Endodermal cell (in vitro differentiated cells): ENCODE results near the gene SLIT3. TPM values are rescaled to one million over a fixed set of nuclear protein-coding genes. Genes with fewer than 3 reads are reported as not detected.

Source experiments
- DNase-seq: peaks from one replicate; pipeline ENCODE4 v3.0.0-alpha.2; 2017
- H3K27ac ChIP-seq: 2 replicates; pipeline ENCODE4 v1.5.1; 2013; ENCODE audit warnings: mild to moderate bottlenecking, low read depth, low read length, moderate library complexity
- H3K27me3 ChIP-seq: 2 replicates; pipeline ENCODE4 v1.6.1; 2013; ENCODE audit warnings: mild to moderate bottlenecking, low read length, moderate library complexity; ENCODE audit not compliant: insufficient read depth, control insufficient read depth, poor library complexity, severe bottlenecking
- H3K36me3 ChIP-seq: 2 replicates; pipeline ENCODE4 v1.7.0; 2013; ENCODE audit warnings: mild to moderate bottlenecking, low read length, moderate library complexity; ENCODE audit not compliant: control insufficient read depth, insufficient read depth
- H3K4me1 ChIP-seq: one replicate; pipeline ENCODE4 v1.7.0; 2013; ENCODE audit warnings: low read length; ENCODE audit not compliant: control insufficient read depth, insufficient read depth
- H3K4me3 ChIP-seq: 2 replicates; pipeline ENCODE4 v1.5.1; 2013; ENCODE audit warnings: mild to moderate bottlenecking, low read length, moderate library complexity
- H3K9ac ChIP-seq: 2 replicates; pipeline ENCODE4 v1.6.1; 2013; ENCODE audit warnings: mild to moderate bottlenecking, low read length, moderate library complexity; ENCODE audit not compliant: poor library complexity, severe bottlenecking; ENCODE audit errors: extremely low read depth
- H3K9me3 ChIP-seq: 2 replicates; pipeline ENCODE4 v1.6.1; 2013; ENCODE audit warnings: mild to moderate bottlenecking, low read length, moderate library complexity; ENCODE audit not compliant: control insufficient read depth
- H3K27ac Mint-ChIP-seq: 2 replicates; pipeline ENCODE4 v1.8.0; 2020; ENCODE audit warnings: mixed read lengths
- H3K27me3 Mint-ChIP-seq: 2 replicates; pipeline ENCODE4 v1.8.0; 2021; ENCODE audit warnings: mild to moderate bottlenecking, mixed read lengths; ENCODE audit not compliant: insufficient read depth
- H3K36me3 Mint-ChIP-seq: 2 replicates; pipeline ENCODE4 v1.8.0; 2020; ENCODE audit warnings: low read depth, mixed read lengths
- H3K4me1 Mint-ChIP-seq: 2 replicates; pipeline ENCODE4 v1.8.0; 2020; ENCODE audit warnings: mixed read lengths
- H3K4me3 Mint-ChIP-seq: 2 replicates; pipeline ENCODE4 v1.8.0; 2020; ENCODE audit warnings: mild to moderate bottlenecking, moderate library complexity, mixed read lengths
- H3K9me3 Mint-ChIP-seq: 2 replicates; pipeline ENCODE4 v1.8.0; 2020; ENCODE audit warnings: mild to moderate bottlenecking, mixed read lengths
- CTCF ChIP-seq: fragments of 200-600 bp; sonication (generic); conservative IDR thresholded peaks from 2 replicates; pipeline ENCODE4 v1.5.0; 2021; ENCODE audit warnings: antibody characterized with exemption, mild to moderate bottlenecking
- WGBS, 2 experiments: methylation state at CpG; one replicate each; pipeline versions ENCODE4 v1.1.5 to v1.1.7; 2013; ENCODE audit warnings: missing lambda C conversion rate in 2 of 2, mixed read lengths in 1 of 2; ENCODE audit not compliant: insufficient coverage in 1 of 2, insufficient read length in 1 of 2; 5-methylcytosine and 5-hydroxymethylcytosine counted together
- total RNA-seq, 2 donors: library from RNA; stranded (reverse); fragmentation: NEBNext Ultra II Directional in 1 of 2; extraction: Animal tissue kit (Norgen Biotek cat#: 25700) in 1 of 2; gene quantifications; 2 replicates in 1 of 2; 3 replicates in 1 of 2; pipeline ENCODE4 v1.2.1, GENCODE V29; 2021

Gene SLIT3
- total RNA-seq, 2 donors from 2014 or later, result 2.5 to 3.4 TPM

DNA sequence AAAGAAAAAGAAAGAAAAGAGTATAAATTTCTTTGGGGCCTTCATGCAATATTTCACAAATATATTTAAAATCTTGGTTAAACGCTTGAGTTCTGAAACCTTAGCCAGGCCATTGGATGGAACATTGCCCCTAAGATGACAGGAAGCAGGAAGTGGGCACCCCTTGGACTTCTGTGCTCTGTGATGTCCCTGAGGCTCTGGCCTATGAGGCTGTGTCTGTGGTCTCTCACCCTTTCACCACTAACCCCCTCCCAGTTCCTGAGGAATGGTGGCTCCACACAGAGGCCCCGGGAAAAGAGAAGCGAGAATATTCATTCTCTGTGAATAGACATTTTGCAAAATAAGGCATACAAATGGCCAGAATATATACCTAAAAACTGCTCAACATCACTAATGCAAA, 401.3 kb downstream of the SLIT3 start:
- no peaks in the 10 kb centered on the region for H3K4me1 ChIP-seq
- WGBS, 2 experiments, result 91 to 100% methylated on average over 2 to 3 of the region's 3 CpGs
- H3K4me1 Mint-ChIP-seq, result peaks cover 3% of the 10 kb centered on the region
- DNase-seq, result no peak
- H3K27ac ChIP-seq, result no peak overlapping the region
- no peaks in the 10 kb centered on the region for H3K9me3 ChIP-seq
- no peak overlapping the region for H3K9ac ChIP-seq
- H3K4me3 ChIP-seq, result no peak overlapping the region
- TF ChIP-seq CTCF, result no peak
- H3K27me3 Mint-ChIP-seq, result peaks cover 18% of the 10 kb centered on the region
- no peak overlapping the region for H3K27ac Mint-ChIP-seq
- H3K4me3 Mint-ChIP-seq, result no peak overlapping the region
- peaks cover 13% of the 10 kb centered on the region for H3K27me3 ChIP-seq
- H3K9me3 Mint-ChIP-seq, result no peaks in the 10 kb centered on the region
- H3K36me3 ChIP-seq, result no peaks in the 10 kb centered on the region
- no peaks in the 10 kb centered on the region for H3K36me3 Mint-ChIP-seq

DNA sequence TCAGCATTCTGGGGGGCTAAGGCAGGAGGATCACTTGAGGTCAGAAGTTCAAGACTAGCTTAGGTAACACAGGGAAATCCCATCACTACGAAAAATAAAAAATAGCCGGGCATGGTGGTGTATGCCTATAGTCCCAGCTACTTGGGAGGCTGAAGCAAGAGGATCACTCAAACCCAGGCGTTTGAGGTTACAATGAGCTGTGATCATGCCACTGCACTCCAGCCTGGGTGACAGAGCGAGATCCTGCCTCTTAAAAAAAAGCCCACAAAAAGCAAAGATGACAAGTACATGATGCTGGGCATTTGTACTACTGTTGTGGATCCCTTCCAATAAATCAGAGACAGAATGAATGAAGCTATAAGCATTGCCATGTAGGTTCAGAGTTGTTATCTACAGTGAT, 401.7 kb downstream of the SLIT3 start:
- Histone ChIP-seq H3K36me3 (no peaks in the 10 kb centered on the region), H3K4me3 (no peak overlapping the region), H3K4me1 (no peaks in the 10 kb centered on the region), H3K9ac (no peak overlapping the region), H3K27me3 (peaks cover 13% of the 10 kb centered on the region), H3K9me3 (no peaks in the 10 kb centered on the region), H3K27ac (no peak overlapping the region)
- Mint-ChIP-seq H3K4me3 (no peak overlapping the region), H3K27ac (no peak overlapping the region), H3K4me1 (peaks cover 3% of the 10 kb centered on the region), H3K27me3 (peaks cover 22% of the 10 kb centered on the region), H3K9me3 (no peaks in the 10 kb centered on the region), H3K36me3 (no peaks in the 10 kb centered on the region)
- WGBS, 2 experiments, result 86 to 100% methylated on average over 3 to 4 of the region's 4 CpGs
- no peak for DNase-seq
- no peak for TF ChIP-seq CTCF

DNA sequence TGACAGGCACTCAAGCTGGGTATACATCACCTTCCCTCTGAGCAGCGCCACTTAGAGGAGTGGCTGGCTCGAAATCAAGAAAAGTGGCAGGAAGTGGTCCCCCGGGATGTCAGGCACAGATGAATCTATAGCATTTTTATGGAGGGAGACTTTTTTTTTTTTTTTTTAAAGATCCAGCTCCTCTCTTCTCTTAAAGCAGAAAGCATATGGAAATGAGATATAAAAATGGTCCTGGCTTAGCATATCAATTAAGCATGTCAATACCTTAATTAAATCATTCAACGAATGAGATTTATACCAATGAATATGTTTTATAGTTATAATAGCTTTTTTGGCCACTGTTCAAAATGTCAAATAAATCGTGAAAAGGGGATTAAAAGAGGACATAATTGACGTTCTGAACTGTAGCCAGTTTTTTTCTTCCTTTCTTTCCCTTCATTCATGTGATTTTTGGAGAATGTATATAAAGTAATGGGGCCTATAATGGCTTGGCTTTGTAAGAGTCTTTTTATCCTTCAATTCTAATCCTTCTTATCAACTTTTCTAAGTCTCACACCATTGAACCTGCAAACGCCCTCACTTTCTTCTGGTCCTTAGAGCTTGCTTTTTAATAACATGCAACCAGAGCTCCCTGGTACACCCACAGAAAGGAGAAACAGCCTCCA, 402.6 kb downstream of the SLIT3 start:
- 40 to 76% methylated on average over 2 to 6 of the region's 7 CpGs for WGBS, 2 experiments
- no peak overlapping the region for H3K9ac ChIP-seq
- H3K27ac ChIP-seq, result no peak overlapping the region
- no peaks in the 10 kb centered on the region for H3K4me1 ChIP-seq
- H3K27ac Mint-ChIP-seq, result no peak overlapping the region
- H3K9me3 ChIP-seq, result no peaks in the 10 kb centered on the region
- TF ChIP-seq CTCF, result no peak
- H3K36me3 ChIP-seq, result no peaks in the 10 kb centered on the region
- H3K9me3 Mint-ChIP-seq, result no peaks in the 10 kb centered on the region
- DNase-seq, result no peak
- peaks cover 3% of the 10 kb centered on the region for H3K4me1 Mint-ChIP-seq
- no peaks in the 10 kb centered on the region for H3K36me3 Mint-ChIP-seq
- no peak overlapping the region for H3K4me3 ChIP-seq
- peaks cover 13% of the 10 kb centered on the region for H3K27me3 ChIP-seq
- H3K27me3 Mint-ChIP-seq, result peaks cover 22% of the 10 kb centered on the region
- H3K4me3 Mint-ChIP-seq, result no peak overlapping the region
